ENCODE measurements around the gene PRR14L.
"Not testable (repeated sequence)": the region's sequence is repeated elsewhere in the genome, so short reads cannot be mapped to it uniquely, and the experiment has no call there.

PRR14L gene

GRCh38 chr22:31749636-31750364 is at the start of gene PRR14L:
Gene PRR14L, minus strand, starts transcription at chr22:31750132. Its CDS starts 11,272 bp downstream, at chr22:31738860.
- peak; percentile 94 to 99 (median 97) for DNase-seq

GRCh38 chr22:31799358-31799757 is 49.4 kb upstream of the PRR14L start:
- DNase-seq = not testable (repeated sequence)

- peak in 1 of 14 donors; percentile 0 for DNase-seq
These were observed 40.3 kb upstream of the PRR14L start for GRCh38 chr22:31790240-31790639.

GRCh38 chr22:31789803-31790202 is 39.9 kb upstream of the PRR14L start:
- DNase-seq = no peak

GRCh38 chr22:31776231-31776630 is 26.3 kb upstream of the PRR14L start:
- no peak for DNase-seq

- DNase-seq = no peak
These were observed 23.5 kb upstream of the PRR14L start for GRCh38 chr22:31773416-31773815.

- no peak for DNase-seq
These were observed 18.6 kb upstream of the PRR14L start for GRCh38 chr22:31768422-31769059.

GRCh38 chr22:31764785-31765184 is 14.9 kb upstream of the PRR14L start:
- DNase-seq = no peak

- DNase-seq = not testable (repeated sequence)
These were observed 8.9 kb upstream of the PRR14L start for GRCh38 chr22:31758860-31759259.

GRCh38 chr22:31757265-31757664 is 7.3 kb upstream of the PRR14L start:
- DNase-seq = no peak

GRCh38 chr22:31754813-31755212 is 4.9 kb upstream of the PRR14L start:
- DNase-seq = no peak

GRCh38 chr22:31753634-31754501 is 3.9 kb upstream of the PRR14L start, which contains the start of gene DEPDC5:
Gene DEPDC5, plus strand, starts transcription at chr22:31754019. Its CDS starts 903 bp downstream, at chr22:31754922.
- DNase-seq = peak; percentile 72 to 97 (median 90)

- peak in 13 of 14 donors; percentile 13 to 73 (median 44) for DNase-seq
These were observed 3.2 kb upstream of the PRR14L start for GRCh38 chr22:31753005-31753633.

GRCh38 chr22:31752096-31752847 is 2.3 kb upstream of the PRR14L start:
- DNase-seq = no peak

GRCh38 chr22:31750365-31751284 is 693 bp upstream of the PRR14L start:
- no peak for DNase-seq

GRCh38 chr22:31748490-31748889 is 1.4 kb downstream of the PRR14L start:
- DNase-seq = no peak

GRCh38 chr22:31747441-31747840 is 2.5 kb downstream of the PRR14L start:
- DNase-seq = no peak

- no peak for DNase-seq
These were observed 6.1 kb downstream of the PRR14L start for GRCh38 chr22:31743871-31744270.

GRCh38 chr22:31742682-31743081 is 7.2 kb downstream of the PRR14L start:
- no peak for DNase-seq

- DNase-seq = no peak
These were observed 7.8 kb downstream of the PRR14L start for GRCh38 chr22:31742115-31742514.

All from C1 segment of cervical spinal cord (tissue), 14 donors.